Stimulated activated CD8-positive, alpha-beta memory T cell treated with anti-CD3 and anti-CD28 coated beads, Interleukin-12 subunit alpha, Interleukin-12 subunit beta, amount 100 ng/mL, for 4 hours (primary cell): ENCODE measurements around the gene ZNF175.
"Not testable (repeated sequence)": the region's sequence is repeated elsewhere in the genome, so short reads cannot be mapped to it uniquely, and the experiment has no call there.

Source experiments
- DNase-seq: peaks from one replicate; pipeline ENCODE4 v3.0.0-alpha.2; 2020; ENCODE audit warnings: low read depth

Gene ZNF175

GRCh38 chr19:51628153-51628939 lies 57.3 kb downstream of the ZNF175 start:
- no peak for DNase-seq

GRCh38 chr19:51630315-51630714 lies 59.2 kb downstream of the ZNF175 start, which contains the start of gene SIGLEC5:
Gene SIGLEC5, minus strand, starts transcription at chr19:51630401. Its CDS starts 66 bp downstream, at chr19:51630335.
- not testable (repeated sequence) for DNase-seq

- DNase-seq: no peak
Observed at GRCh38 chr19:51632126-51632525, 61.0 kb downstream of the ZNF175 start.

- DNase-seq: no peak
Observed at GRCh38 chr19:51637362-51637978, 66.4 kb downstream of the ZNF175 start.

GRCh38 chr19:51639916-51640315 lies 68.8 kb downstream of the ZNF175 start:
- DNase-seq: no peak

GRCh38 chr19:51640386-51640785 lies 69.3 kb downstream of the ZNF175 start:
- no peak for DNase-seq

GRCh38 chr19:51641648-51642047 lies 70.6 kb downstream of the ZNF175 start:
- DNase-seq: no peak
